Hematopoietic multipotent progenitor cell treated with erythropoietin and hydrocortisone succinate and interleukin-3 and kit ligand, for 6 days (in vitro differentiated cells): ENCODE results near the gene MOXD1.

ENCODE experiments used
- DNase-seq: peaks from one replicate; pipeline ENCODE4 v3.0.0-alpha.2; 2015

The MOXD1 gene

DNA sequence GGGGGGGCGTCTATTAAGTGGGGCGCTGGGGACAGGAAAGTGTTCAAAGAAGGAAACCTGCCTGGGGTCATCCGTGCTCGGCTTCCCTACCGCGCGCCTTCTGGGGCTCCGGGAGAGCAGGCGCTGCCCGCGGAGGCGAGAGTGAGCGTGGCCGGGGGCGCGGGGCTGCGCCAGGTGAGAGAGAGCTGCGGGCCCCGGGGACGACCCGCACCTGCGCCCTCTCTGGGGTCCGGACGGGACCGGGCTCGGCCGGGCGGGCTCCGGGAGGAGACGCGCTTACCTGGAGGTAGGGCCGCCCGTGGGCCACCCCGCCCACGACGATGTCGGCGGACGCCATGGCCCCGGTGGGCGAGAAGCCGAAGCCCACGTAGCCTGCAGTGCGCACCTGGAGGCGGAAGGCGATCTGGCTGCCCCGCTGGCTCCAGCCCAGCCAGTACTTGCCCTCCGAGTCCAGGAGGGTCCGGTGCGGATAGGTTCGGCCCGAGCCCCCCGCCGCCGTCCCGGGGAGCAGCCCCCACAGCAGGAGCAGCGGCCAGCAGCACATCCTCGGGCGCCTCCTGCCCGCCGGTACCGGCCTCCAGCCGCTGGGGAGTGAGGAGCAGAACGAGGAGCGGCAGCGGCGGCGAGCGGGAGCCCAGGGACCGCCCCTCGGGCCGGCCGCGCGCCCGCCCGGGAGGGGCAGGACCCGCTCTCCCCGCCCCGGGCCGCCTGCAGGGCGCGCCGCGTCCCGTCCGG is at the start of gene MOXD1:
TSS of gene MOXD1 (minus strand) at position 593 of the 735 bp plus-strand sequence. CDS start at position 544, 49 bp downstream.
- DNase-seq = peak; percentile 21

DNA sequence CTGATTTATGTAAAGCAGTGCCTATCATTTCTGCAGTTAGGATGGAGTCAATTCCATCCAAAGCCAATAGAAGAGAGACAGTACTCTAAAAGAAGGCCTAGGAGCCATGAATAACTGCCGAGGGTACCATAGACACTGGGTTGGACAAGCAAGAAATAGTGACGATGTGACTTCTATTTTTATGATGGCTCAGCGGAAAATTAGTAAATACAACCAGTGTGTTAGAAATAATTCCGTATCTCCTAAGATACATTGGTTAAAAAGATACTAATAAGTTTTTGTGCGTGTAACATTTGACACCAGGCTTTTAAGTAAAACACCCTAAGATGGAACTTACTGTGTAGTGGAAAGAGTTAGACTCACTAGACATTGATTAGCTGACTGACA is 45.6 kb upstream of the MOXD1 start:
- no peak for DNase-seq

DNA sequence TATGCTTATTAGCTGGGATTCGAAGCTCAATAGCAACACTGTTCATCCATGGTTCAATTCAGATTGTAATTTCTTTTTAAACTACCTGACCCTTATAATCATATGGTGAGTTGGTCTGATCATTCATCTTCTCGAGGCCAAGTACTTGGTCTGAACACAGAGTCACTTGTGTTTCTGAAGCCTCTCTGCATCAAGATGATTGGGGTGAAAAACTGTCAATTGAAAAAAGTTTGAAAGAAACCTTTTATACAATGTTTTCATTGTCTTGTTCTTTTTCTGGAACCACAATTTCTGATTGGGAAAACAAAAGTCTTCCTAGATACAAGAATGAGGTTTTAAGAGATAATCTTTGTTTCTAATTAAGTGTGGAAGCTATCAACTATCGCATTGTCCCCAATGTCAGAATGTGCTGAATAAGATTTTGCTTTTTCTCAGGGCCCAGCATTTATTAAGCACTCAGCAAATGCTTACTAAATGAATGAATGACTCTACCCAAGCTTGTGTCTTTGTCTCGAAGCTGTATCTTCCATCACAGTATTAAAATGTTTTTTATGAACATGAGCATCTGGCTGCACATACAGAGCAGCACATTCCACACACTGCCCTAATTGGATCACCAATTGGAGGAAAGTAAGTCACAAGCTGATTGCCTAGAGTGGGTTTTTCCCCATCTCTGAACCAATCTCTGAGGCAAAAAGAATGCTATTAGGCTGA is 45.0 kb upstream of the MOXD1 start:
- no peak for DNase-seq

DNA sequence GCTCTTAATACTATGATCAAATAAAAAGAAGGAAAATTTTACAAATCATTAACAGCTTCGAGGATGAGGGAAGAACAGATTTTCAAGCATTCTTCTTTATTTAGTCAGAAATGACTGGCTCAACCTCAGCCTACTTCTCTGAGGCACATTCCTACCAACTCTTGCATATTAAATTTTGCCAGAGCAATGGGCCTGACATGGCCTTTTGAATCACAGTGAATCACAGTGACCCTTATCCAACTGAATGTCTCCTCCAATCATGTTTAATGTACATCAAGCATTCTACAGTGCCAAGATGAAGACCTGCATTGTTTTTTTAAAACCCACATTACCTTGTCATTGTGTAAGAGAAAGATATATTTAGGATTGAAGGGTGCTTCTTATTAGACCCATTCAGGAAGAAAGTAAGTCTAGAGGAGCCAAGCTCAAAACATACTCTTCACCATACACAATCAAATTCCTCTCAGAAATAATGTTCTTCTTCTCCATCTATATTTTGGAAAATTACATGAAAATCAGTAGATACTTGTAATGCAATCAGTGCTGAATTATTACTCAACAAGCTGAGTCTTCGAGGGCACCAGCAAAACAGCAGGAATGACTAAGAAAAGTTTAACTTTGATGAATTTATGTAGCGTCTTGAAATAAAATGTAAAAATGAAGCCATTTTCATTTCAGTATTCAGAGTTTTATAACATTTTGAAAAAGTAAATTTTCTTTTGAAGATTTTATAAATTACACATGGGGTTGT is 44.1 kb upstream of the MOXD1 start:
- no peak for DNase-seq

DNA sequence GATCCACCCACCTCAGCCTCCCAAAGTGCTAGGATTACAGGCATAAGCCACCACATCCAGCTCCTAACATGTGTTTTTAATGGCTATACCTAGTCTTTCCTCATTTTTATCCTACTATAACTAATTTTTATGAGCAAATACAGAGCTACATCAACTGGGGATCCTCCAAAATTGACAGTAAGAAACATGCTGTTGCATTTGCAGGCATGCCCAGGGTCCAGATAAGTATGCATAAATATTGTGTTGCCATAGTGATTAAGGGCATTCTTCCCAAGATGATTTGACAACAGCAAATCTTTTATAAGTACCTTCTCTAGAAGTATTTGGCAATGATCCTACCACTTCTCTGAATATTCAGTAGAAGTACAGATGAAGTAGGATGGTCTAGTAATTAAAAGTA is 41.9 kb upstream of the MOXD1 start:
- DNase-seq = no peak

DNA sequence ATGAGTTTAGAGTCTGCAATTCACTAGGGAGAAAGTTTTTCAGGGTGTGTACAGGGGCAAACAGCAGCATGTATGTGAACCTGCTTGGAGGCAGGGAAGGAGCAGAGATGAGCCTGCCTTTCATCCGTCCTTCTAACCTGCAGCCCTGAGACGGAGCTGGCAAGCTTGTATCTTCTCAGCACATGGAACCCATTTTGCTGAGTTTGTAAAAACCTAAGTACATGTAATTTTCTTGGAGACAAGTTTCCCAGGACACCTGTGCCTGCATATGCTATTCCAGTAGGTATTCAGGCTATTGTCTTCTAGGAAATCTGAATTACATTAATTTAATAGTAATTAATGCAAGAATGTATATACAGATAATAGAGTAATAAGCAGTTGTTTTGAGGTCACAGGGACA is 28.8 kb upstream of the MOXD1 start:
- no peak for DNase-seq

DNA sequence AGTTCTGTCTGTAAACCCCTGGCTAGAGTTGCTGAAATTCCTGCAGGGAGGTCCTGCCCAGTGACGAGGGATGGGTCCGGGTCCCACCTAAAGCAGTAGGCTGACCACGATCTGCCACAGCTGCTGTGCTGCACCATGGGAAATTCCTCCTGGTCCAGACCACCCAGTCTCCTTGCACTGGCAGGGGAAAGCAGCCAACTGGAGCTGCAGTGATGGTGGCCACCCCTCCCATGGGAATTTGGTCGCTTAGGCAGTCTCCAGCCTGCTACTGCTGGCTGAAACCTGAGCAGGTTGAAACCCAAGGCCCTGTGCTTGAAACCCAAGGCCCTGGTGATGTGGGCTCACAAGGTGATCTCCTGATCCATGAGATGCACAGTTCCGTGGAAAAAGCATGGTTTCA is 23.9 kb upstream of the MOXD1 start:
- DNase-seq = no peak

DNA sequence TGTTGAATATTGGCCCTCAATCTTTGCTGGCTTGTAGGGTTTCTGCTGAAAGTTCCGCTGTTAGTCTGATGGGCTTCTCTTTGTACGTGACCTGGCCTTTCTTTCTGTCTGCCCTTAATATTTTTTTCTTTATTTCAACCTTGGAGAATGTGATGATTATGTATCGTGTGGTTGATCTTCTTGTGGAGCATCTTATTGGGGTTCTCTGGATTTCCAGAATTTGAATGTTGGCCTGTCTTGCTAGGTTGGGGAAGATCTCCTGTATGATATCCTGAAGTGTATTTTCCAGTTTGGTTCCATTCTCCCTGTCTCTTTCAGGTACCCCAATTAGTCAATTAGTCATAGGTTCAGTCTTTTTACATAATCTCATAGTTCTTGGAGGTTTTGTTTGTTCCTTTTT is 22.6 kb upstream of the MOXD1 start:
- DNase-seq = no peak

DNA sequence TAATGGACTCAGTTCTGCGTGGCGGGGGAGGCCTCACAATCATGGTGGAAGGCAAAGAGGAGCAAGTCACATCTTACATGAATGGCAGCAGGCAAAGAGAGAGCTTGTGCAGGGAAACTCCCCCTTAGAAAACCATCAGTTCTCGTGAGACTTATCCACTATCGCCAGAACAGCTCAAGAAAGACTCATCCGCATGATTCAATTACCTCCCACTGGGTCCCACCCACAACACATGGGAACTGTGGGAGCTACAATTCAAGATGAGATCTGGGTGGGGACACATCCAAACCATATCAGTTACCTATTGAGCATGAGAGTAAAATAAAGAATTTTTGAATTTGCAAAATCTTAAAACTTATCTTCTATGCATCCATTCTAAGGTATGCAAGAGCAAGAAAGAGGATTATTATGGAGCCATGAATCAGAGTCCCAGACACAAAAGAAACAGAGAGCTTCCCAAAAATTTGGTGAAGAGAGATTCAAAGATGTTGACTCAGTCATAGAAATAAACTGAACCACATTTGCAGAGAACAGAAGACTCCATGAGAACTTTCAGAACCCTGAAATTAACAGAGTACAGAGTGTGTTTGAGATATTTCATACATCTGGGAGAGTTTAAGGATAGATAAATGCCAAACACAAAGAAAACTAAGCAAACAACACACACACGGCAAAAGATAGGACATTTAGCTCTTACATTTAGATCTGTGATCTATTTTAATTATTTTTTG is 17.1 kb upstream of the MOXD1 start:
- no peak for DNase-seq

DNA sequence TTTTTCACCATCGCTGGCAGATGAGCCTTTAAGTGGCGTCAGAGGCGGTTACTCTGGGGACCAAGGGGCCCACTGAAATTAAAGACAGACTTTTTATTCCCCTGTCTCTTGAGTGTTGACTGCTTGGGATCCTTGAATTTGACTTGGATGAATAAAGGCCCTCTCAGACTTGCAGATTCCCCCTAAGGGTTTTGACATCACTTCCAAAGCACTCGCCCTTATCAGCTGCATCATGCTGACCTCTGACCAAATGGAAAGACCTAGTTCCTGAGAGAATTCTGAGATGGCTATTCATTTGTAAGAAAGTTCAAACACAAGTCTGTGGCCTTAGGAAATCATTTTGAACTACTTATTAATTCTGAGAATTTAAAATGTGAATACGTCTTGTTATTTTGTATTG is 13.5 kb upstream of the MOXD1 start:
- DNase-seq = no peak

DNA sequence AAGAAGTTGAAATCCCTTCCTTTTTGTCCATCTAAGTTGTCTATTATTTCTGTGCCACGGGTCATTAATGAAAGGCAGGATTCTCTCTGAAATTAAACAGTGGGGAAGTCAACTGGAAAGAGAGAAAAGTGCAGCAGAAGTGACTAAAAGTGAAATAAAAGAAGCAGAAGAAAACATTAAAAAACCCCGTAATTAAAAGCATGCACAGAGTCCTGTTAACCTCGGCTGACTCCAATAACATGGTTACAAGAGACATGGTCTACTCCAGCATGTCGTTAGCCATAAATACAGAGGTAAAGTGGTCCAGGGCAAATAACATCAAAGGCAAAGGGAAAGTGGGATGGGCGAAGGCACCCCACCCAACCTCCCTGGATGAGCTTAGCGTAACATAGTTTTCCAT is 13.0 kb upstream of the MOXD1 start:
- no peak for DNase-seq

DNA sequence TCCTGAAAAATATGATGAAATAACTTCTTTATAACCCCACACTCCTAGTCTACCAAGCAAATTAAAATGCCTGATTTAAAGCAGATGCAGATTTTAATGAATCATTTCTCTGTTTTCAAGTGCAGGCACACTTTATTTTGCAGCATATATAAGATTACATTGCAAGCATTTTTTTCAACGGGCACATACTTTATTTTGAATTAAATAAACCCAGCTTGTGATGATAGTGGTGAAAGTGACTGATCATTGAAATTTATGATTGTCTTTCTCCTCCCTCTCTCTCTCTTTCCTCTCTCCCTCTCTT is 12.2 kb upstream of the MOXD1 start:
- DNase-seq = no peak

DNA sequence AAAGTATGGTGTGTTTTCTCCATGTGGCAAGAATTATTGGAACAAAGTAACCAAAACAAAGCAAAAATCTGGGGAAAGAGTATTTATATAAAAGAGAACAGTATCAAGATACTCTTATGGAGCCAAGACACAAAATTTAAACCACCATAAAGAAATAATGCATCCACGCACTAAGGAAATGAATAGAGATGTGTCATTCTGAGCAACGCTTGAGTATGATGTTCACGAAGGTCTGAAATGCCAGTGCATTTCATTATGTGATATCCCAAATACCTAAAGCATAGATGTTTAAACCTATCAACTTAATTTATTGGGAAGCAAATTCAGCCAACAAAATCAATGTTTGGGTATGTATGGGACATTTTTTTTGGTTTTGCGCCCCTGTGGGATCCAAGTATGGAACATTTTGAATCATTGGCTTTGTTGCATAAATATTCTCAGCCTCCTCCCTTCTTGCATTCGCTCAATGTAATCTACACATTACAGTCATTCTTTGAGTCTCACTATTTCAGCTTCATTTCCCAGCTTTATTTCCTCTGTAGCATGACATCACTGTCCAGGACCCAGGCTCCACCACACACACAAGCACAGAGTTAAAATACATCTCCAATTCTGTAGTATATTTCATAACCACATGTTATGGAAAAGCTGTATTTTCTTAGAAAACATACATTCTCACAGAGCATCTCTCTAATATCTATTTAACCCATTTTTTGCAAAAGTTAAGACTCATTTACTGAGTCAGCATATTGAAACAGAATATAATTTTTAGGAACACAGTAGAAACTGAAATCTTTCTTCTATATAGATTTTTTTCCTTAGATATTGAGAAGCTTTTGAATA is 11.6 kb upstream of the MOXD1 start:
- no peak for DNase-seq

DNA sequence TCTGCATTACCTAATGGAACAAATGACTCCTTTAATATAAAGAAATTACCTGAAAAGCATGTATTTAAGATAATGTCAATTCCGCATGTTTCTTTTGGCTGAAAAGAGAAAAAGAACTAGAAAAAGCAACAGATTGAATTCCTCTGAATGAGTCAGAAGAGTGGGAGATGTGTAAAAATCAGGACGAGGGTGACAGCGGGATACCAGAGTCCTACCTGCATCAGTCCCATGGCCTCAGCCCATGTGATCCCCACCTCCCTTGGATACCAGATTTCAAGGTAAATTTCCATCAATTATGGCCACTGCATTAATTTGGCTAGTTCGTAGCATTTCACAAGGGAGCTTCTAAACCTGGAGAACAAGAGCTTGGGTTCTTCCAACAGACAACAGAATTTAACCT is 10.0 kb upstream of the MOXD1 start:
- no peak for DNase-seq

DNA sequence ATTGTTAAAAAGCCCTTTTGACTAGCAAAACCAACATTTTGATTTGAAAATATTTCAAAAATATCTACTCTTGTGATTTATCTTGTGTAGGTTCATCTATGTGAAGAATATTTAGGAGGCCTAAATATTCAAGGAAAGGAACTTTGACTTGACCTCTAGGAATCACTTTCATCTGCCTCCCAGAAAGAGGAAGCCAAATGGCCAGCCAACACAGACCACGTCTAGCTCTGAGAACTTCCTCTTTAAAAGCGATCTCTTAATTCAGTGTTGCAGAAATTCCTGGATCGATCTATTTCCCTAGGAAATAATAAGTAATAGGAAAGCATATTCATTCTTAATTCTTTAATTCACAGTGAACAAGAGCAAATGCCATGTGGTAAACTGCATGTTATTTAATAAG is 9.6 kb upstream of the MOXD1 start:
- DNase-seq = peak; percentile 3

DNA sequence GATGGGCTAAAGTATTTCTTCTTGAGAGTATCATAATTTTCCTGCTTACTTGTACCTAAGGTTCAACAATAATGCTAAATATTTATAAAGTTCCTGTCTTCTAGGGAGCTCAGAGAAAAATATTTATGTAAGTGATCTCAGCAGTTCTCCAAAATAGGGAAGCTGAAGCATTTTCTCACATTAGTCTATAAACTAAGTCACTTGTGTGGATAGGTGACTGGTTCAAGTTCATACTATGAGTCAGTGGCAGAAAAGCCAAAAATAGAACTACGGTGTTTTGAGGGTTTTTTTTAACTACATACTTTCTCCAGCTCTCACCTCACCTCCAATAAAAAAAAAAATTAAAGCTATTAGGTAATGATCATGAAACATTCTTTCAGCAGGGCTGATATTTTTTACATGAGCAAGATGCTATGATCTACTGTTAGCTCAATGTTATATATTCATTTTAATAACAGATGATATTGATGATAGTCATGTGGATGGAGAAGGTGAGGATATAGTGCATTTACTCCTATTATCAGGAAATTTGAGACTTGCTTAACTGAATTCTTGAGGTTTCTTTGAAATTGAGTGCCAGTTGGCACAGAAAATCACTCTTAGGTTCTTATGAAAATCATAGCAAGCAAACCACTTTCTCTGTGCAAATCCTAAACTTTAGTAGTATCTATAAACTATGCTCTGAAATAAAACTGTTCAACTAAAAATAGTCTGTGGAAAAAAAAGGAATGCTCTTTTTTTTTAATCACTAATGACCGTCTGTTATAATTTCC is 4.1 kb upstream of the MOXD1 start:
- no peak for DNase-seq

DNA sequence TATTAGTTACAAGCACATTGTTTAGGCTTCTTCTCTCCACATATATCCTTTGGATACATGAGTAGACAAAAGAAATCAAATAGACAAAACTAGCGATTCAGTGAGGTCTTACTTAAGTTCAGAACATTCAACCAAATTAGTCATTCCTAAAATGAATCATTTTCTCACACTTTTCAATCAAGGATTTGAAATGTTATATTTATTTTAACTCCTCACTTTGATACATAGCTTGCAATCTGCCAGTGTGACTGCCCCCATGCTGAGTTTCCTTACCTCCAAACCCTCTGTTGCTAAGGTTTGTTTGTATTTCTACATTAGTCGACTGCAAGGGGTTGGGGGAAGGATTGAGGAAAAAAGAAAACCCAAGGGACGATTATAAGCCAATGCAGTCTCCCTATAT is 3.5 kb upstream of the MOXD1 start:
- DNase-seq = no peak

DNA sequence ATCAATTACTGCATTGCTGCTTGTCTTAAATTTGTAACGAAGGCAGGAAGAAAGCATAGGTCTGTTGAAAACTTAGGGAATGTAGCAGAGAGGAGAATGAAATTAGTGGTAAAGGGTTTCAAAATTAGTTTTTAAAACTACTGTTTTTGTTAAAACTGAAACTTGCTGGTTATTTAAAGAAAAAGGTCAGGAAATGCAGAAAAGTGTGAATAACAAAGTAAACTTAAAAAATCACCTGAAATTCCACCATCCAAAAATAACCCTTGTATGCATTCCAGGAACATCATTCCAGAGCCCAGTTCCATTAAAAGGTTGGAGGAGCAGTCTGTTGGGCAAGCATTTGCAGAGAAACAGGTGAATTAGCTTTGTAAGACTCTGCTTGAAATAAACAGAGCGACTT is 3.1 kb upstream of the MOXD1 start:
- DNase-seq = no peak

DNA sequence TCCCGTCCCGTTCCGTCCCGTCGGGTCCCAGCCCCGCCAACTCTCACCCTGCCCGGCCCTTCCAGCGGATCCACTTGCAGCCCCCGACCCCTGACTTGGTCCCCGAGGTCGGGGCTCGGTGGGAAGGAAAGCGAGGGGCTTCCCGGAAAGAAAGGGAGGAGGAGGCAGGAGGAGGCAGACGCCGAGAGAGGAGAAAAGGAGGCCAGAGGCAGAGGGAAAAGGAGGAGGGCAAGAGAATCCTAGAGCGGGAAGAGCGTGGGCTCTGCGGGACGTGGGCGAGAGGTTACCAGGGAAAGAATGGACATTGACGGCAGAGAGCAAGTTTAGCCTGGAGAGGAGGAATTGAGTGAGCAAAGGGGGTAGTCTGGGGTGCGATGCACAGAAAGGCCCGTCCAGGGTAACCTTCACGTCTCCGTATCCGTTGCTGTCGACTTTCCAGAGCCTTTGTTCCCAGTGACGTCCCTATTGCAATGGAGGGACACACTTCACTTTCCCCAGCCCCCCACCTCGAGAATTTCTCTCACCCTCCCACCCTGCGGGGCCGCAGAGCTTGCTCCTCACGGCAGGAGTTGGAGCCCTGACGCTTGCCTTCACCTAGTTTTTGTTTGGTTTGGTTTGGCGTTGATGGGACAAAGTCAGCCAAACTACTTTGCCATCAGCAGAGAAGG is 477 bp upstream of the MOXD1 start:
- DNase-seq = no peak

DNA sequence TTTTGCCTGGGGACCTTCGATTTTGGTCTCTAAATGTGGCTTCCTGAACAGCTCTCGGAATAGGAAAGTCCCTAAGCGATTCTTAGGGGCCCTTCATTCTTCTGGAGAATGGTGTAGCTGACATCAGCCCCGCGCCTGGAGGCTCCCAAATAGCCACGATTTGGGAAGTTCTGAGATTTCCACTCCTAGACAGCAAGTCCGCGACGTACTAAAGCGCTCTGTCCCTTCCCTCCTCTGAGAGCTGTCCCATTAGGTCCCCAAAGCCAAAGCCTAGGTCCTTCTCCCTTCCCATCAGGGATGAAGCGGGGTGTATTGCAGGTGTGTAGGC is 756 bp downstream of the MOXD1 start:
- no peak for DNase-seq

DNA sequence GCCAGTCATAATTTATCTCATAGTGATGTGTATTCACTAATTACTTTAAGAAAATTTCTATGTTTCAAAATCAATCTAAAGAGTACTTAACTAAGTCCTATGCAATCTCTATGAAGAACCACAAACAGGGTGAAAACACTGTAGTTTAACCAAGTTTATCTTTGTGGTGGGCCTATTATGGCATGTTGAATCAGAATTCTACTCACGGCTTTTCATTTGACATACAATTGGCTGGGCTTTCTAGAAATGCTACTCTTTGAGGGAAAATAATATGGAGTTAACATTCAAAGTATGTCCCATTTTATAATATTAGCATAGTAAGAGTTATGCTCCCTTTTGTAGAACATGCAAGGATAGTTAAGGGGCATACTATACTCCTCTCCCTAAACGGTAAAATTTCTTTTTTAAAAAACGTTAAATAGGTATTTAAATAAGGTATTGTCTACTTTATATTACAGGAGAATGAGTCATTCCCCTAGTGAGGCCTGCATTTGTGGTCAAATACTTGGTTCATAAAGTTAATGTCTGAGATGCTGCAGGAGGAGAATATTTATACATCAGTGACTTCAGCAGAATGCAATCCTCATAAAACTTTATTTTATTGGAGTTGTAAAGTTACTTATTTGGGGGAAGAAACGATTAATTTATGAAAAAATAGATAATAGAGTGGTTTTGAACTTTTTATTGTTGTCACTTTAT is 1.8 kb downstream of the MOXD1 start:
- DNase-seq = no peak
